KBM-7 (cell line): ENCODE results near the gene NEUROG3.

Source experiments
- DNase-seq: peaks from one replicate; pipeline ENCODE4 v3.0.0-alpha.2; 2015
- in situ Hi-C: fragments of 300-500 bp; cut with MboI; formaldehyde crosslinking; loops from 2 replicates; pipeline ENCODE4 v1.14.3; 2020; ENCODE audit warnings: low sequenced_read_pairs, low pct_unique_long_range_greater_than_20kb, mixed read lengths

The NEUROG3 gene, protein sequence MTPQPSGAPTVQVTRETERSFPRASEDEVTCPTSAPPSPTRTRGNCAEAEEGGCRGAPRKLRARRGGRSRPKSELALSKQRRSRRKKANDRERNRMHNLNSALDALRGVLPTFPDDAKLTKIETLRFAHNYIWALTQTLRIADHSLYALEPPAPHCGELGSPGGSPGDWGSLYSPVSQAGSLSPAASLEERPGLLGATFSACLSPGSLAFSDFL

GRCh38 chr10:69573056-69573806 lies at the start of gene NEUROG3:
Gene NEUROG3, minus strand, starts transcription at chr10:69573422. Its CDS starts 379 bp downstream, at chr10:69573043.
- in situ Hi-C loops: no loop called here
- peak; percentile 54 for DNase-seq

GRCh38 chr10:69620625-69621024 lies 47.4 kb upstream of the NEUROG3 start:
- DNase-seq: no peak
- in situ Hi-C loops: no loop called here

- no peak for DNase-seq
- in situ Hi-C loops: no loop called here
Measured at GRCh38 chr10:69619626-69620025, 46.4 kb upstream of the NEUROG3 start.

GRCh38 chr10:69618746-69619145 lies 45.5 kb upstream of the NEUROG3 start:
- in situ Hi-C loops: no loop called here
- no peak for DNase-seq

DNA sequence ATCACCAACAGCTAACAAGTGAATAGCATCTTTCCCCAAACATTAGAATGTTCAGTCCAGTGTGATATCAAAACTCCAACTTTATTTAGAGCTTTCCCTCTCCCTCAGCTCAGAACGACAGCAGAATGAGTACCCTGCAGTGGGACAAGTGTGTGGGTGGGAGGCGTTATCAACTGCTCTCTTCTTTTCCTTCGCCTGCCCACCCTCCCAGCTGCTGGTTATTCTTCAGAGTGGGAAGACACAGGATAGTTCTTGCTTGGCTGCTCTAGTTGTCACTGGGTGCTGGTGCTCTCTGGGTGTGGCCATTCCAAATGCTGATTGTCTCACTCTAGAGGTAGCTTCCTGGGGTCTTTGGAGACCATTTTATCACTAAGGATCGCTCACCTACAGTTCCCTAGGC lies 43.1 kb upstream of the NEUROG3 start:
- DNase-seq: no peak
- in situ Hi-C loops: no loop called here

DNA sequence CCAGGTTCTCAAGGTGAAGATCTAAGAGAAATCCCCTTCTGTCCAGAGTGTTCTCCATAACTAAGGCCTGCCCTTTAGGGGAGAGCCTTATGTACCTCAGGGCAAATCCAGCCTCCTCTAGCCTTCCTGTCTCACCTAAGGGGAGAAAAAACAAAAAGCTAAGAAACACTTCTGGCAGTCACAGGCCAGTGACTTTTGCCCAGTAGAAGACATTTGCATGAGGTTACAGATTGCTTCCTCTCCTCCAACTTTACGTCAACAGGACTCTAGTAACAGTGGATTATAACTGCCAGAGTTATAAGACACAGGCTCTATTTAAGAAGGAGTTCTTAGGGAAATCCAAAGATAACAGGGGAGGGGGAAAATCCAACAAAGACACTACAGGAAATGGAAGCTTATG lies 40.9 kb upstream of the NEUROG3 start:
- in situ Hi-C loops: no loop called here
- DNase-seq: no peak

GRCh38 chr10:69612760-69613159 lies 39.5 kb upstream of the NEUROG3 start:
- DNase-seq: no peak
- in situ Hi-C loops: no loop called here

GRCh38 chr10:69609077-69609476 lies 35.9 kb upstream of the NEUROG3 start:
- in situ Hi-C loops: no loop called here

DNA sequence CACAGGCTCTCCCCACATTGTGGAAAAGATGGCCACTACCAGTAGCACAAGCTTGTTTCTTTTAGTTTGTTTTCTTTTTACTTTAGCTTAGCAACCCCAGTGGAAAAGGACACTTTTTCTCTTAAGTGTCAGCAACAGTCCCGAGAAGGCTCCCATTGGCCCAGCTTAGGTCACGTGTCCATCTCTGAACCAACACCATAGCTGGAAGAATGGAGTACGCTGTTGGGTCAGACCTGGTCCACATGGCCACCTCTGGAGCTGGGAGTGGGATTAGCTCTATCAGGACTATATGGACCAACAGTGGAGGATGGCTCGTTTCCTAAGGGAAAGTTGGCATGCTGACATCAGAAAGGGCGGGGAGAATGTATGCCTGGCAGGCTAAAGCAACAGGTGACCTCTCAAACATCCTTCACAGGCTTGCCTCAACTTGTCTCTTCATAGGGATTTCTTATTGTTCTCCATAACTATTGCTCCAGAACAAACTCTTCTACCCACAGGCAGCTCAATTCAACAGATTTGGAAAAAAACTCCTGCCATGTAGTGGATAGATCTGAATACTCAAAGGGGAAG lies 27.6 kb upstream of the NEUROG3 start:
- in situ Hi-C loops: no loop called here
- DNase-seq: no peak

More at GRCh38 chr10:69609077-69609476, 35.9 kb upstream of the NEUROG3 start:
- no peak for DNase-seq

- in situ Hi-C loops: no loop called here
- DNase-seq: no peak
Measured at GRCh38 chr10:69588358-69588757, 15.1 kb upstream of the NEUROG3 start.

DNA sequence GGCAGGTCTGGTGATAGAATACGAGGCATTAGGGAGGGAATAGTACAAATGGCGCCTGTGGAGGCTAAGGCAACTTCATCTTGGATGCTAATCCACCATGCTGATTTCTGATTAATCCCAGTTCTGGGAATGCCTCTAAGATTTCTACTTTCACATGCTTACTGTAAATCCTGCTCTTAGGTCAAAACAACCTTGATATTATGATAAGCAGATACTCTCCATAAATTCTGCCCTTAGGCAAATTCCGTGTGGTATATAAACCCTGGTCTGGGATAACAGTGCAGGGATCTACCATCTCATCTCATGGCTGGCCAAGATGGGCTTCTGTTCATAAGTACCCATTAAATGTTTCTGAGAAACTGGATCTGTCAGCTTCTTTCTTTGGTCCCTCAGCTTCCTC lies 11.4 kb upstream of the NEUROG3 start:
- in situ Hi-C loops: no loop called here
- DNase-seq: no peak

- no peak for DNase-seq
- in situ Hi-C loops: no loop called here
Measured at GRCh38 chr10:69583106-69583505, 9.9 kb upstream of the NEUROG3 start.

DNA sequence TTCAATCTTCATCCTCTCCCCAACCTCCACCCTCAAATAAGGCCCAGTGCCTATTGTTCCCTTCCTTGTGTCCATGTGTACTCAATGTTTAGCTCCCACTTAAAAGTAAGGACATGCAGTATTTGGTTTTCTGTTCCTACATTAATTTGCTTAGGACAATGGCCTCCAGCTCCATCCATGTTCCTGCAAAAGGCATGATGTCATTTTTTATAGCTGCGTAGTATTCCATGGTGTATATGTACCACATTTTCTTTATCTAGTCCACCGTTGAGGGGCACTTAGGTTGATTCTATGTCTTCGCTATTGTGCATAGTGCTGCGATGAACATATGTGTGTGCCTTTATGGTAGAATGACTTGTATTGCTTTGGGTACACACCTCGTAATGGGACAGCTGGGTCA lies 7.2 kb upstream of the NEUROG3 start:
- DNase-seq: no peak
- in situ Hi-C loops: no loop called here

DNA sequence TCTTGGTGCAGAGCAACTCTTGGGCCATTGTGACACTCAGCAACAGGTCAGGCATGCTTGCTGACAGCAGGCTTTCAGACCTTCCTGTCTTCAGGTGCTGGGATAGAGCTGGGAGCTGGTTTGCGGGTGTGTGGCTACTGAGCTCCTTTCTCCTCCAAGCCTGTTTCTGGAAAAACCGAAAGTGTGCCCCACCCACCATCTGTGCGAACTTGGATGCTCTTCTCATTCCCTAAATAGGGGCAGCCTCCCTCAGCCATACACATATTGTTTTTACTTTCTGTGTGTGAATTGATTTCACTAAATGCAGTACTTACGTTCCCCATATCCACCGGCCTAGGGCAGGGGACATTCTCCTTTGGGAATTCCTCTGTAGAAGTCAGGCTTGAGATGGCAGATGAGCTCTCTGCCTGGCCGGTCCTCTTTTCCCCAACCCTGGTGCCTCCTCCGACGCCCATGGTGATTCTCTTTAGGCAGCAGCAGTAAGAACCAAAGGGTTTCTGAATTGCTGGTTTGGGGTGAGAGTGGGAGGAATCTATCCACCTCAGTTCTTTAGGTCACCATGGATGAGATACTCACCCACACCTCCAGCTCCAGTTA lies 6.3 kb upstream of the NEUROG3 start:
- no peak for DNase-seq
- in situ Hi-C loops: no loop called here

DNA sequence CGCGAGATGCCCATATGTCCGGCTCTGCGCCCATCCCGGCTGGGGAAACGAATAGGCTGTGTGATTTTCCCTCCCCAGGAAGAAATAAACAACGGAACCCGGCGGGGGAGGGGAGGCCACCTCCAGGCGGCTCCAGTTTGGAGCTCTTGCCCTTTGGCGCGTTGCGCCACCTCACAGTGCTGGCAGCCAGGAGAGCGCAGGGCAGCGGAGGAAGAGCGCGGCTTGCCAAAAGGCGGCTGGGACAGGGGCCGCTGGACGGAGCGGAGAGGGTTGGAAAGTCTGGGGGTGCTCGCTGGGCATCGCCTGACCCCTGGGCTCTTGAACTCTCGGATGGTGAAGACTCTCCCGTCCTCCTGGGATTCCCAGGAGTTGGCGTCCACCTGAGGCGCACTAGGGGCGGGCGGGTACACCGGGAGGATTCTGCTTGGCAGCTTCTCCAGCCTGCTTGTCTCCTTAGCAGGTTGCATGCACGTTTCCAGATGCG lies 5.3 kb upstream of the NEUROG3 start:
- DNase-seq: no peak
- in situ Hi-C loops: no loop called here

DNA sequence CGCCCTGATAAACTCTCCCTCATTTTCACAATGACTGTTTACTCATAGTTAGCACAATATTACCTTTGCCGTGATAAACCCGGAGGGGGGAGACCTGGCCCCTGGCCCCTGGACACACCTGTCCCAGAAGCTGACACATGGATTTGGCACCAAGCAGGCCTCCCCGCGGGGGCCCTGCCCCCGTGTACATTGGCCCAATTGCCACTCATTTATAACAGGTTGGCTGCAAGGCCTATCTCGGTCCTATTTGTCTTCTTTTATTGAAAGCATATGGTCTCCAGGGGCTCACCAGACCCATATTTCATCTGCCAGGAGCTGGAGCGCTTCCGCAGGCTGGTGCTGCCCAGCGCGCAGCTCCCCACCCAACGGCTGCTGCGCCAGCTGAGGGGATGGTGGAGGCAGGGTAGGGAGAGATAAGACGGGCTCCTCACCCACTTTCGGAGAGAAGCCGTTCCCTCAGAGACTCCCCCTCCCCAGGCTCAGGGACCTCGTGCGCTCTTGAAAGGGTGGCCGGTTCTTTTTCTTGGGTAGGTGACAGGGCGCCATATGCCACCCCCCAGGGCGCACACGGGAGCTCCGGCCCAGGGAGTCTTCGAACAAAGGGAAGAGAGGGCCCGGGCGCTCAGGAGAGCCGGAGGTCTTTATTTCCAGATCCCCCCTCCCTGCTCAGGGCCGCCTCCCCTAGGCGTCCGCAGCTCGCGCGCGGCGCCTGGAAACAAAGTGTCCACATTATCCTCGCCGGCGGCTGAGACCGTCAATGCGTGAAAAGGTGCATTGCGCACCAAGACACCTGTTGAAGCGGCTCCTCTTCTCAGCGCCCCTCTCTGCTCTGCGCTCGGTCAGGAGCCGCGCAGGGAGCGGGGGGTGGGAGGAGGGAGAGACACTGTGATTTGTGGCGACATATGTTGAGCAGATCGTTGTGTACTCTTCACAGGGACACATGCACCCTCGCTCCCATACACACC lies 4.3 kb upstream of the NEUROG3 start:
- in situ Hi-C loops: no loop called here
- DNase-seq: no peak

DNA sequence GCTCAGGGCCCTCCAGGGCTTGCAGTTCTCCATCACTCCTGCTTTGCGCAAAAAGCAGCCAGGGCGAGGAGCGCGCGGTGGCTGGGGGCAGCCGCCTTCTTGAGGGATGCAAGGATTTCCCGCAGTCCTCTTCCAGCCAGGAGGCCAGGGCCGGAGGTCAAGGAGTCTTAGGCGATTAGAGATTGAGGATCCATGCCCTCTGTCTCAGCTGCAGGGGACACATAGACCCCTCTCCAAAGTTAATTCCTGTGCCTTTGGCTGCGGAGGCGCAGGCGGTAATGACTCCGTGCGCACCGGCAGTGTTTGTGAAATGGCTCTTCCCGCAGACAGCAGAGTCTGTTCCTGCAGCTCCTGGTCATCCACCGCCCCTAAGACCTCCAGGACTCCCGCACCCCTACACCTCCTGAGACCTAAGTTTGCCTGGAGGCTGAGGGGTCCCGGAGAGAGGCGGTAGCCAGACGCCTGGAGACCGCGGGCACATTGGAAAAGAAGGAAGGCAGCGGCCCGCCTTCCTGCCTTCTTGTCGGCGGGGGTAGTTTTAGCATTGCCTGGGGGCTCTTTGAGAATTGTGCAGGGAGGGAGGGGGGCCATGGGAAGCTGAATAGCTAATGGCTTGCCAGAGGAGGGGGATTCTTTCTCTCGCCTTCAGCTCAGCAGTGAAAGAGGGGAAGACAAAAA lies 3.3 kb upstream of the NEUROG3 start:
- in situ Hi-C loops: no loop called here
- no peak for DNase-seq

DNA sequence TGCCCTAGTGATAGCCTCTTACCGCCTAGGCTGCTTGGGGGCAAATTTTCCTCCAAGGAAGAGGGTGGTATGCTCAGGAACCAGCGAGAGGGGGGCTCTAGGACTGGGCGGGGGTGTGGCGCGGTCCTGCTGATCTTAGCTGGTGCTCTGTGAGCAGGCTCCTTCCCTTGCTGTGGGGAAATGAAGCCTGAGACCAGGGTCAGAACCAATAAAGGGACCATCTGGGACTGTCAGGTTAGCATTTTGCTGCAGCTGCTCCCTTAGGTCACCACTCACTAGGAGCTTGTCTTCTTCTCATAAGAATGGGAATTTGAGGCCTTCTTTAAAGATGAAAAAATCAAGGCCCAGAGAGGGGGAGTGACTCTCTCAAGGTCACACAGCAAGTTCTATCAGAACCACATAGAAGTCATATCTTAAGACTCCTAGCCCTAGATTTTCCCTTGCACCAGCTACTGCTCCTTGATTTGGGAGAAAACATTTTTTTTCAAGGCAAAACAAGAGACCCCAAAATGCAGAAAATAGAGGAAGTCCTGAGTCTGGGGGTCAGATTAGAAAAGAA lies 2.0 kb upstream of the NEUROG3 start:
- in situ Hi-C loops: no loop called here
- DNase-seq: no peak
